HT1080 (cell line): ENCODE results near the gene NUTM1. TPM values are rescaled to one million over a fixed set of nuclear protein-coding genes. Genes with fewer than 3 reads are reported as not detected.
A peak's percentile ranks its signal among the peaks of the same experiment; 100 is the strongest.
"Not testable (repeated sequence)": the region's sequence is repeated elsewhere in the genome, so short reads cannot be mapped to it uniquely, and the experiment has no call there.

Source experiments
- DNase-seq: peaks from one replicate; pipeline ENCODE4 v3.0.0-alpha.2; 2015; ENCODE audit warnings: low read depth
- total RNA-seq: library from RNA; depleted of rRNA; stranded (reverse); fragments of >200 nt; shearing (Covaris generic); gene quantifications from 2 replicates; pipeline ENCODE4 v1.2.3, GENCODE V29; 2014

The NUTM1 gene
- total RNA-seq, 1 experiment from 2014 or later, result not detected

DNA sequence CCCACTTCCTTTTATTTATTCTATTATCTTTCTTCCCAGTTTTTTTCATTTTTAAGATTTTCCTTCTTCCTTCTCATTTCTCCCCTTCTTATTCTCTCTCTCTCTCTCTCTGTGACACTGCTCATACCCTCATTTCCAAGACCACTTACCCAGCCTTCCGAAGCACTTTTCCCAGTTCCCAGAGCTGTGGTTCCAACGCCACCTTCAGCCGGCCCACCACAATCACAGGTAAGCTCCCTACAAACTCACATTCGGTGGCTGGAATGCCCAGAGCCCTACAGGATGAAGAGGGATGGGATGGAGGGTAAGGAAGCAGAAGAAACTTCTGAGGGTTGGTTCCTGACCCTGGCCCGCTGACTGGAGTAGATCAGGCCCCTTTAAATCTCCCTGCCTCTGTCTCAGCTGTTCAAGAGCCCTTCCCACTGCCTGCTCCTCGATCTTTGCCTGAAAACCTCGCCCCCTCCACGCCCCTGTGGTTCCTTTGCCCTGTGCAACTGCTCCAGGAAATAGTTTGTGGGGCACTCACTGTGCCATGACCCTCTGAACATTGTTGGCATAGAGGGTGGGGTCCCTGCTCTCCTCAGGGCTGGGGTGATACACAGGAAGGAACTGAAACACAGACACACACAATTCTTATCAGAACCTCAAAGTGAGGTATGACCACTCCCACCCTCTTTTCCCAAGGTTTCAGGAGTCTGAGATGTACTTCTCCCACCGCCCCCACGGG is 19.1 kb downstream of the NUTM1 start:
- no peak for DNase-seq

DNA sequence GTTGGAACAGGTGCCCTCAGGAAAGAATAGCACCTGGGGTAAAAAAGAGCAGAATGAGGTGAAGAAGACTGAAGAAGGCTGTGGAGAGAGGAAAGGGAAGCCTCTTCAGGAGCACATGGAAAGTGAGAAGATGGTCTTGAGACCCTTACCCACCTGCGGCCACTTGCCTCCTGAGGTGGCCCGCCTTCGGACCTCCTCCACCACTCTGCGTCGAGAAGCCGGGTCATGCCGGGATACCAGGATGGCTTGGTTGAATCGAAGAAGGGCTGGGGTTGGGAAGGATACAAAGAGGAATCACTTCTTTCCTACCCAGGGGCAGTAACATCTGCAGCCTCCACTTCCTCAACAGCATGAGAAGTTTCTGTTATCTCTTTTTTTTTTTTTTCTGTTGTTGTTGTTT is 20.9 kb downstream of the NUTM1 start:
- no peak for DNase-seq

DNA sequence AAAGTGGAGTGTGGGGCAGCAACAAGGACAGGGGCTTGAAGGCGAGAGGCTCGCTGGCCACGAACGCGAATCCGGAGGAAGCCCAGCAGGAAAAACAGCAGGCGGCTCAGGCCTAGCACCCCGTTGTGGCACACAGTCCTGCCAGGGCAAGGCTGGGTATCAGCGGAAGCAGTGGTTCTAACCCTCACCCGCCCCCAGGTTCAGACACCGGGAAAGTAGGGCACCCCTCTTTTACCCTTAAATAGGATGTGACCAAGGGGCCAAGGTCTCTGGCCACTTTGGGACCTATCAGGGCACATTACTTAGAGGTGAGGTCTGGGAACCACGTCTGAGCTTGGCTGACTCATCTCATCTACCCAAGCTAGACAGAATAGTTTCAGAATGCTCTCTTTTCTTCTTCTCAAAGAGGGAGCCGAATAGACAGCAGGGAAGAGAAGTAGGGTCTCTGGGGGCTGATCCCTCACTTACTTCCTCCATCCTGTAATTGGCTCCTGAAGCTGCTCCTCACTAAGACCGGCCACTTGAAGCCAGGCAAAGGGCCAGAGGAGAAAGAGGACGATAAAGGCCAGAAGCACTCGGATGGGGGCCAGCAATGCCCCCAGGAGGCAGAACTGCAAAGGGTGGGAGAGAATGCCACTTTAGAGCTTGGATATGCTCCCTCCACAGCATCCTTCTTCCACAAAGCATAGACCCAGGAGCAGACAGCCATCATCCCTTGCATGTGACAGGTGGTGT is 22.1 kb downstream of the NUTM1 start:
- DNase-seq, result no peak

DNA sequence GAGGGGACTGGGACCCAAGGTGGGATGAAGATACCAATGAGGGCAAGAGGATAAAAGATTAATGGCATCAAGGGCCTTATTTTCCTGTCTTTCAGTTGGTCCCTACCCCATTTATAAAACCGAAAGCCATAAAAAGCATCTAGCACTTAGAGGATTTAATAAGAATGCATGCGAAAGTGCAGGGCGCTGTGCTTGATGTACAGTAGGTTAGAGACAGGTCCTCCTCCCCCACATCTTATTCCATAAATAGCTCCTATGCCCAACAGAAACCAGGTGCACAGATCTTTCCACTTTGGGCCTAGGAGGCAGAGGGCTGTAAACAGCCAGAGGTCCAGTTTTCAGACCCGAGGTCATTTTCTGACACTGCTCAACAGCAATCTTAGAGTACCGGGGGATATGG is 22.7 kb downstream of the NUTM1 start:
- no peak for DNase-seq

DNA sequence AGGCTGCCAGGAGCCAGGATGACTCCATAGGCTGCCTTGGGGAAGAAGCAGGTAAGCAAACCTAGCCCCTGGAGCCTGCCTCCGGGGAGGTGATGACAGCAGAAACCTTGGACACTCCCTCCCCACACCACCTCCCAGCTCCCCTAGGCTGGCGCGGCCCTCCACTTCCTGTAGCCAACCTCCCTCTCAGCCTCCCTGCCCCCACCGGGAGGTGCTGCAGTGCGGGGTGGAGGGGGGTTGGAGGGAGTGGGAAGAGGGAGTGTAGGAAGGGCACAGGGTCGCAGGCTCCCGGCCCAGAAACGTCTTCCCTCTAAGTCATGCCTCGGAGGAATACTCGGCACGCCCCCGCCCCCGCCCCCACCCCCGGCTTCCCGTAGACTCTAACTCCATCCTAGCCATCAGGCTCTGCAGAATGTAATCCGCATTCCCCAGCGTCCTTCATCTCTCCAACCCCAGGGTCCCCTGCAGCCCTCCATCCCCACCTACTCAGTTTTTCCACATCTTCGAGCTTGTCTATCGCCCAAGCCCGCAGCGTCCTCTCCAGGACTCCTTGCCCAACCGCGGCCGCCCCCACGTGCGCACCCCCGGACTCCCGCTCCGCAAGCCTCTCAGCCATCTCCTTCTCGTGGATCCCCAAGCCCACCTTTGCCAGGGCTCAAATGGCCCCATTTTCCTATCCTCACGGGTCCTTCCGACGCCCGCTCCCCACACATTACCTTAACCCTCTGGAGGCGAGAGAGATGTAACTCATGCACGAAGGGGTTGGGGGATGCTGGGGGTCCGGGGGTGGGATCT is 23.4 kb downstream of the NUTM1 start:
- peak; percentile 80 for DNase-seq

DNA sequence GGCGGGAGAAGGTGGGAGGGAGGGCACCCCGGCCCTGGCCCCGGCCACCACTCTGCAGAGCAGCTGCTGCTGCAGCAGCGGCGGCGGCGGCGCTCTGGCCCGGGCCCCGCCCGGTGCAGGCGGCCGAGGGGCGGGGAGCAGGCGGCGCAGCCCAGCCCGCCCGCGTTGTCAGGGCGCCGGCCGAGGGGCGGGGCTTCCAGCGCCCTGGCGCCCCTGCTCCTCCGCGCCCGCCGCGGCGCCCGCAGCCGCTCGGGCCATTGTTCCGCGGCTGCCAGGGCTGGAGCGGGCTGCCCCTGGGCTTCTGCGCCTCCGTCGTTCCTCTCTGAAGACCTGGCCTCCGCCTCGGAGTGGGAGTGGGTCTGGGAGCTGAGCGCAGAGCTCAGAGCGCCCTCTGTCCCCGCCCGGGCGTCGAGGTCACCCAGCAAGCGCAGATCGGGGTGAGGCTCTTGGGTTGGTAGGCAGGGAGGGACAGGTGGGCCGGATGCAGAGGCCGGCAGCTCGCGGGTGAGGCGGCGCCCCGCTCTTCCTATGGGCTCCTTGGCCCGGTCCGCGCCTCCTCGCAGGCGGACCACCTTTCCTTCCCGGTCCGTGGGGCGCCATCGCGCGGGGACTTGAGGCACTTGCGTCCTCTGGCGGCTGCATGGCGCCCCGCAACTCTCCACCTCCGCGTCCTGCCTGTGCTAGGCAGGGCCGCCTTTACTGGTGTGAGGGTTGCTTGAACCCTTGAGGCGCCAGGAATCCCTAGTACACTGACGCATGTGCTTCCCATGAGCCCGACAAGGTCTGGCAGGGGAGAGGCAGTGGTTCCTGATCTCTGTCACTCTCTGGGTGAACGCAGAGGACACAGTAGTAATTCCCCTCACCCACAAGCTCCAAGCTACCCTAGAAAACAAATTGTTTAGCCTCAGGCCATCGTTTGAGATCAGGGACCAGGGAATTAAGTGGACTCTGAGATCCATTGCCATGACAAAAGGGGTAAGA is 24.3 kb downstream of the NUTM1 start, which contains the start of gene LPCAT4:
LPCAT4 (minus strand) TSS at position 96 of the 981 bp plus-strand sequence. CDS start 96 bp downstream, outside the sequence.
- peak; percentile 93 for DNase-seq

DNA sequence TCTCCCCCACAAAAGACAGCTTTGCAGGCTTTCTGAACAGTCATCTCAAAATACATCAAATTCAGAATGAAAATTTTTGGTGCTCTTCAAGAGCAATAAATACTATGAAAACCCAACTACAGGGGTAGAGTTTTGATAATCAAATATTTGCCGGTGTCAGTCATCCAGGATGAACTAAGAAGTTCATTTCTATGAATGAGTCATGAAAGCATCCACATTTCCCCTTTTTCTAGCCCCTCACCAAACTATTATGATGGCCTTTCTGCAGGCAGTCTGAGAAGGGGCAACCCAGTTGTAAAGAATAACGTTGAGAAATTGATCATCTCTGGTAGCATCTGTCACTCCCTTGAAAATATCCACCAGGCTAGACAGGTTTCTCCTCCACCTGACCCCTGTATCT is 27.0 kb downstream of the NUTM1 start:
- no peak for DNase-seq

DNA sequence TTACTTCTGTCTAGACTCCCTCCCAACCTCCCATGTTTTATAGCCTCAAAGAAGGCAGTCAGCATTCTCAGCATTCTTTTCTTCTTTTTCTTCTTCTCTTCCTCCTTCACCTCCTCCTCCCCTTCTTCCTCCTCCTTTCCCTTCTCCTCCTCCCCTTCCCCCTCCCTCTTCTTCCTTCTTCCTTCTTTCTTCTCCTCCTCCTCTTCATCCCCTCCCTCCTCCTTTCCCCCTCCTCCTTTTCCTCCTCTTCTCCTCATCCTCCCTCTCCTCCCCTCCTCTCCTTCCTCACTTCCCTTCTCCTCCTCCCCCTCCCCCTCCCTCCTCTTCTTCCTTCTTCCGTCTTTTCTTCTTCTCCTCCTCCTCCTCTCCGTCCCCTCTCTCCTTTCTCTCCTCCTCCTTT is 27.5 kb downstream of the NUTM1 start:
- no peak for DNase-seq

DNA sequence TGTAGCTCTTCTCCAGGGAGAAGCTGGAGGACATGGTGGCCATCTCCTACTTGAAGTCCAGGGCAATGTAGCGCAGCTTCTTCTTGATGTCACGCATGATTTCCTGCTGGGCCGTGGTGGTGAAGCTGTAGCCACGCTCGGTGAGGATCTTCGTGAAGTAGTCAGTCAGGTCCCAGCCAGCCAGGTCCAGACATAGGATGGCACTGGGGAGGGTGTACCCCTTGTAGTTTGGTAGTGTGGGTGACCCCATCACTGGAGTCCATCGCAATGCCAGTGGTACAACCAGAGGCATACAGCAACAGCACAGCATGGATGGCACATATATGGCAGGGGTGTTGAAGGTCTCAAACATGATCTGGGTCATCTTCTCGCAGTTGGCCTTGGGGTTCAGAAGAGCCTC is 30.8 kb downstream of the NUTM1 start:
- DNase-seq, result no peak

DNA sequence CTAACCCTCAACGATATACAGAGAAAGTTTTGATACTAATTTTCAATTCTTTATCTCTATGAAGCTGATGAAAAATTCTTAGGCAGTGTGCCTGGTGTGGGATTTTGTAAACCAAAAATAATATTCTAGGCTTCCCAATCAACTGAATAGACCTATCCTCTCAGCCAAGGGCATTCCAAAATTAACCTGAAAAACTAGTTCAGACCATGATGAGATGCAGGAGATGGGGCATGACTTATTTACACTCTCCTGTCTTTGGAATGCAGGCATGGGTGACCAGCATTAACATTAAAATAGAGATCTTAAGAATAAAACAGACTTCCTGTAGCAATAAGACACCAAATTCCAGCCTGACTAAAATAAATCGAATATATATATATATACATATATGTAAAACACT is 31.7 kb downstream of the NUTM1 start:
- DNase-seq, result no peak

DNA sequence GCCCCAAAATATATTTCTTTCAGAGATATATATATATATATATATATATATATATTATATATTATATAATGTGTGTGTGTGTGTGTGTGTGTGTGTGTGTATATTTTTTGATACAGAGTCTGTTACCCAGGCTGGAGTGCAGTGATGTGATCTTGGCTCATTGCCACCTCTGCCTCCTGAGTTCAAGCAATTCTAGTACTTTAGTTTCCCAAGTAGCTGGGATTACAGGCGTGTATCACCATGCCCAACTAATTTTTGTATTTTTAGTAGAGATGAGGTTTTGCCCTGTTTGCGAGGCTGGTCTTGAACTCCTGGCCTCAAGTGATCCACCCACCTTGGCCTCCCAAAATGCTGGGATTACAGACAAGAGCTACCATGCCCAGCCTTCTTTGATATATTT is 32.4 kb downstream of the NUTM1 start:
- DNase-seq, result not testable (repeated sequence)

DNA sequence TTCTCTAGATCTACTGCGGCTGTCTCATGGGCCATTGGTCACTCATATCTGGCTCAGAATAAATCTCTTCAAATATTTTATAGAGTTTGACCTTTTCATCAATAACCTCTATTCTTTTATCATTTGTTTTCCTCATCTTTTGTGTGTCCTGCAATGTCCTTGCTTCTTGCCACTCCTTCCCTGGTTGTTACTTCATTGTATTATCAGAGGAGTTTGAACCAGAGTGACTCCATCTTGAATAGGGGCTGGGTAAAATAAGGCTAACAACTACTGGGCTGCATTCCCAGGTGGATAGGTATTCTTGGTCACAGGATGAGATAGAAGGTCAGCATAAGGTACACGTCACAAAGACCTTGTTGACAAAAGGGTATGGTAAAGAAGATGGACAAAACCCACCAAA is 33.7 kb downstream of the NUTM1 start:
- no peak for DNase-seq

DNA sequence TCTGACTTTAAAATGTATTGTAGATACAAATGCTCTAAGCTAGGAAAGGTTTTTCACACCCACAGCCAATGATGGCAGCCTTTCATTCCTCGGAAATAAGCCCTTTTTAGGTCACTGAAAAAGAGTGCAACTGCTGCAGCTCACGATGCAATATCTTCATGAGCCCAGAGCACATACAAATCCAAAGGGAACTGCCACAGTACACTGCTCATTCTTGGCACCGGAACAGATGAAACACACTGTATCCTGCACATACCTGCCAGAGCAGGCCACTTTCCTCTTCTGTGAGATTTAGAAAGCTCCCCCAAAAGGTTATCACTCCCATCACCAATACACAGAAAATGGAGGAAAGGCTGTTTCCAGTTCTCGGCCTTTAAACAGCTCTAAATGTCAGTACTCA is 37.4 kb downstream of the NUTM1 start:
- DNase-seq, result not testable (repeated sequence)

DNA sequence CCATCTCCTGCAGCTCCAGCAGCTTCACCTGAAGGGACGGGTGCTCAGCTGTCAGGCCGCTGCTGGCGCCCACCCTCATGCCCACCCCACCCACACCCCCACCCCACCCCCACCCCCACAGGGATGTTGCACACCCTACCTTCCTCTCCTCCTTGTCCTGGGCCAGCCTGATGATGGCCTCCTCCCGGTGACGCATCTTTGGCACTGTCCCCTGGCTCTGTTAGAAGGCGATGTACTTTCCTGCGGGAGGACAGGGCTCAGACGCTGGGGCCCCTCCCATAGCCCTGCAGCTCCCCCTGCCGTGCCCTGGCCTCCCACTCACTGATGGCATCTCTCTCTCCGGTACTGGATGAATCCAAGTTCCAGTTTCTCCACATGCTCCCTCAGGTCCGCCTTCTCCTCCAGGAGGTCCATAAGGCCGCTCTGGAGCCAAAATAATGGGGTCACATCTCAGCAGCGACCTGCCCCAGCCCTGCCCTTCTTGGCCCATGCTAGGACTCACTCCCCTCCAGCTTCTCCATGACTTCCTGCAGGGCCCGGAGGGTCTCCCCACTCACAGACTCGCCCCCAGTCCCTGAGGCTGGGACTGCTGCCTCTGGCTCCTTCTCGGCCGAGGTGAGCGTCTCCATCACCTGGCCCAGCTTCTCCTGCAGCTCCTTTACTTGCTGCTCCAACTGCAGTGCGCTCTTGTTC is 38.9 kb downstream of the NUTM1 start:
- DNase-seq, result not testable (repeated sequence)

DNA sequence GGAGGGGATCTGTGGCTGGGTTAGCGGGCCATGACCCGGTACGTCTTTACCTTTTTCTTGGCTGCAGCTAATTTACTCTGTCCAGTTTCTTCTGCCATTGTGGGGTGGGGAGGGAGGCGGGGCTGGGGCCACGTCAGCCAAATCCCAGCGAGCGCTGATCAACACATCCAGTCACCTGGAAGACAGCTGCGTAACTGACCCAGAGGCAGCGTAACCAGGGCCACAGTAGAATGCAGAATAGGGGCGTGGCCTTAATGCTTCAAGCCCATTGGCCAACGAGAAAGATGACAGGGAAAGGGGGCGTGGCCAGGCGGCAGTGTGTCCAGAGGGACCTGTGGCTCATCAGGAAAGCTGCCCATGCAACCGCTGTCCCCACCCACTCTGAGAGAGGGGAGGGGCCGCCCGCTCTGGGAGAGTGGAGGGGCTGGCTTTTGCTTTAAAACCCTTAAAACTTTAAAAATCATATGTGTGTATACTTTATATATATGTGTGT is 46.5 kb downstream of the NUTM1 start:
- not testable (repeated sequence) for DNase-seq

DNA sequence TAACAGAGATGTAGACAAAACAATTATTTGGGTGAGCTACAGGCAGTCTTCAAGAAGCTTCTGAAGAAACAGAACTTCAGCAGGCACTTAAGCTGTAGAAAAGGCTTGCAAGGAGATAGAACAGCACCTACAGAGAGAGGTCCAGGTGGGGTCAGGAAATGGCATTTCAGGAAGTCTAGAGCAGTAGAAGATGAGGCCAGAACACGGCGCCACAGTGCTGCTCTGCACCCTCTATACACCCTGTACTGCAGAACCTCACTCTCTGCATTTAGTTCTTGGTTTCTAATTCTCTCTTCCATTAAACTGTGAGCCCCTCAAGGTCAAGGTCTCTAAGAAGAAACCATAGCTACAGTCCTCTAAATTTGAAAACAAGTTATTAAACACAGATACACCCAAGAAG is 49.9 kb downstream of the NUTM1 start:
- DNase-seq, result not testable (repeated sequence)

DNA sequence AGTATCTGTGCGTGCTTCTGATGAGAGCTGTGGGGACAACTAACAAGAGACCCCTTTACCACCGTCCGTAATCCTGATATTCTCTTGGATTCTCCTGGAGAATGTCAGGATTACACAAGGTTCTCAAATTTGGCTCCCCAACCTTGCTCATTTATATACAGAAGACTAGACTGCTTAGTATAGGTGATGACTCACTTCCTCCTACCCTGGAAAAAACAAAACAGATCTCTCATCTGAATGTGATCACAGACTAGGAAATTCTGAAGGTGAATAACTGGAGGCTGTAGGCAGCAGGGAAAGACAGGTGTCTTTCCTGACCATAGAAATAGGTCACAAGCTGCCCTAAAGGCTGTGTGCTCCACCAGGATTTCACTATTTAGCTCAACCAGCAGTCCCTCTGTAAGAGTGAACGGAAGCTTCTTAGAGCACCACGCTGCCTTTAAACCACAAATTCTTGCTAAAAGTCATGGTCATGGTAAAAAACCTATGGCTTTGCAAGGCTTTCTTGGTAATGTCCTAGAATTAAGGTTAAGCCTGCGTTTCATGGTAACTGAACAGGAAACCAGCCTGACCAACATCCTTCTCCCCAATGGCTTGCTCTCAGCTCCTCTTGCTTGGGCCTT is 54.6 kb downstream of the NUTM1 start:
- DNase-seq, result not testable (repeated sequence)

DNA sequence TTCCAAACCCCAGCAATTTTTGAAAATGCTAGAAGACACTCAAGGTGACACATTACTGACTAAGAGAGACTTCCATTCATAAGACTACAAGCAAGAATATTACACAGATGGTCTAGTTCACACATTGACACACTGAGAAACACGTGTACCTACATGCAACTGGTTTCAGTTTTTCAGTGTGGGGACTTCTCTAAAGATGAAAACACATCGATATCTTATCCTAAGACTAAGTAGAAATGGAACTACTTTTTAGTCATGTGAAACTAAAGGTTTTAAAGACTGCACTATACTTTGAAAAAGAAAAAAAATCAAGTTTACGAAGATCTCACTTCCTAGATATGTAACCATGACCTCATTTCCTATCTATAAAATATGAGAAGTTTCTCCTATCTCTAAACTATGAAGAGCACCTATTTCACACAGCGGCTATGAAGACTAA is 60.1 kb downstream of the NUTM1 start:
- DNase-seq, result not testable (repeated sequence)

DNA sequence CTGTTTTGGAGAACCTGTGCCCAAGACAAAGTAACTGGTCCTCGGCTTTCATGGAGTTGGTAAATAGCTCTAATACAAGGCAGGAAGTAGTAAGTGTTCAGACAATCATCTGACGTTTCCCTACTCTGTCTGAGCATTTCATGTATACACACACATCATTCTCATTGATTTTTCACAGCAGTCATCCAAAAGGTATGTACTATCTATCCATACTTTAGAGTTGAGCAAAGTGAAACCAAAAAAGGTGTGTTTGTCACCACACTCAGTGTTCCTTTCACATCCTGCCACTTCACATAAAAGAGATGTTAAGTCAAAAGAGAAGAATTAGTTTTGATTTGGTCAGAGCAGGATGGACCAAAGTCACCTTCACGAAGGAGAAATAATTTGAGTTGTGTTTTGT is 60.8 kb downstream of the NUTM1 start:
- DNase-seq, result not testable (repeated sequence)
